ENCODE data around the gene CREM. TPM values are rescaled to one million over a fixed set of nuclear protein-coding genes. Genes with fewer than 3 reads are reported as not detected.

The CREM gene
- polyA plus RNA-seq, 3 donors: 11.4 to 12.4 (median 12.1) TPM

GRCh38 chr10:35160743-35161142 lies 34.1 kb downstream of the CREM start:
- no peak overlapping the region for H3K4me3 Mint-ChIP-seq
- Histone ChIP-seq H3K79me2 (ENCODE audit: insufficient read depth, low read length) (no peaks in the 10 kb centered on the region), H3K4me2 (replicated peaks; ENCODE audit: extremely low read depth, low read length, poor library complexity, severe bottlenecking) (no peak overlapping the region), H3K9ac (ENCODE audit: insufficient read depth, low read length, poor library complexity, severe bottlenecking) (no peak overlapping the region), H3K4me1 (ENCODE audit: control insufficient read depth in 1 of 2, insufficient read depth in 2 of 2, low read length in 2 of 2) (peaks cover 8 to 9% of the 10 kb centered on the region in 2 donors), H3K27ac (ENCODE audit: low read depth in 1 of 2, low read length in 2 of 2) (no peak overlapping the region), H3K9me3 (replicated peaks in 1 of 2; ENCODE audit: control insufficient read depth in 1 of 2, insufficient read depth in 1 of 2, low read length in 2 of 2) (no peaks in the 10 kb centered on the region), H2AFZ (ENCODE audit: insufficient read depth, low read depth, low read length, poor library complexity, severe bottlenecking) (no peak overlapping the region), H4K20me1 (ENCODE audit: insufficient read depth, low read length) (no peaks in the 10 kb centered on the region), H3K4me3 (replicated peaks in 1 of 3; ENCODE audit: low read depth in 2 of 3, low read length in 3 of 3) (no peak overlapping the region), H3K27me3 (ENCODE audit: control insufficient read depth in 2 of 2, insufficient read depth in 2 of 2, low read length in 2 of 2) (no peaks in the 10 kb centered on the region), H3K36me3 (replicated peaks in 1 of 2; ENCODE audit: control insufficient read depth in 1 of 2, insufficient read depth in 2 of 2, low read length in 2 of 2) (no peaks in the 10 kb centered on the region)
- no peak overlapping the region for H3K27ac Mint-ChIP-seq
- peaks cover 8% of the 10 kb centered on the region for H3K4me1 Mint-ChIP-seq
- TF ChIP-seq, protein P1, sequence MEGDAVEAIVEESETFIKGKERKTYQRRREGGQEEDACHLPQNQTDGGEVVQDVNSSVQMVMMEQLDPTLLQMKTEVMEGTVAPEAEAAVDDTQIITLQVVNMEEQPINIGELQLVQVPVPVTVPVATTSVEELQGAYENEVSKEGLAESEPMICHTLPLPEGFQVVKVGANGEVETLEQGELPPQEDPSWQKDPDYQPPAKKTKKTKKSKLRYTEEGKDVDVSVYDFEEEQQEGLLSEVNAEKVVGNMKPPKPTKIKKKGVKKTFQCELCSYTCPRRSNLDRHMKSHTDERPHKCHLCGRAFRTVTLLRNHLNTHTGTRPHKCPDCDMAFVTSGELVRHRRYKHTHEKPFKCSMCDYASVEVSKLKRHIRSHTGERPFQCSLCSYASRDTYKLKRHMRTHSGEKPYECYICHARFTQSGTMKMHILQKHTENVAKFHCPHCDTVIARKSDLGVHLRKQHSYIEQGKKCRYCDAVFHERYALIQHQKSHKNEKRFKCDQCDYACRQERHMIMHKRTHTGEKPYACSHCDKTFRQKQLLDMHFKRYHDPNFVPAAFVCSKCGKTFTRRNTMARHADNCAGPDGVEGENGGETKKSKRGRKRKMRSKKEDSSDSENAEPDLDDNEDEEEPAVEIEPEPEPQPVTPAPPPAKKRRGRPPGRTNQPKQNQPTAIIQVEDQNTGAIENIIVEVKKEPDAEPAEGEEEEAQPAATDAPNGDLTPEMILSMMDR (IDR thresholded peaks at IDR 0.05): no peak
- intact Hi-C loops (cut with micrococcal nuclease): no loop called here
- no peak for DNase-seq
- H3K9me3 Mint-ChIP-seq: peaks cover 0 to 2% (median 0%) of the 10 kb centered on the region in 7 donors
- no peaks in the 10 kb centered on the region for H3K27me3 Mint-ChIP-seq (ENCODE audit: low read depth in 3 of 3)
- H3K36me3 Mint-ChIP-seq: peaks cover 0 to 1% of the 10 kb centered on the region in 2 donors
- no CpG with 5 or more reads among the region's 1 CpG for WGBS (ENCODE audit: insufficient coverage)

DNA sequence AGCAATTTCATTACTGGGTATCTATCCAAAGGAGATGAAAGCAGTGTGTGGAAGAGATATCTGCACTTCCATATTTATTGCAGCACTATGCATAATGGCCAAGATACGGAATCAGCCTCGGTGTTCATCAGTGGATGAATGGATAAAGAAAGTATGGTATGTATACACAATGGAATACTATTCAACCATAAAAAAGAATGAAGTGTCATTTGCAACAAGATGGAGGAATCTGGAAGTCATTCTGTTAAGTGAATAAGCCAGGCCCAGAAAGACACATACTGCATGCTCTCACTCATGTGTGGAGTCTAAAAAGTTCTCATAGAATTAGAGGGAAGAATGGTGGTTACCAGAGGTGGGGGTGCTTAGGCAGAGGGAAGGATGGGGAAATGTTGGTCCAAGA lies 35.3 kb downstream of the CREM start:
- H3K27ac ChIP-seq (ENCODE audit: low read depth in 1 of 2, low read length in 2 of 2): no peak overlapping the region
- intact Hi-C loops (cut with micrococcal nuclease): no loop called here
- H3K9me3 ChIP-seq (replicated peaks in 1 of 2; ENCODE audit: control insufficient read depth in 1 of 2, insufficient read depth in 1 of 2, low read length in 2 of 2): no peaks in the 10 kb centered on the region
- Mint-ChIP-seq H3K9me3 (peaks cover 0 to 4% (median 2%) of the 10 kb centered on the region in 7 donors), H3K4me3 (no peak overlapping the region), H3K27ac (no peak overlapping the region), H3K36me3 (peaks cover 0 to 1% of the 10 kb centered on the region in 2 donors), H3K27me3 (ENCODE audit: low read depth in 3 of 3) (no peaks in the 10 kb centered on the region), H3K4me1 (peaks cover 8% of the 10 kb centered on the region)
- no peaks in the 10 kb centered on the region for H3K79me2 ChIP-seq (ENCODE audit: insufficient read depth, low read length)
- H3K27me3 ChIP-seq (ENCODE audit: control insufficient read depth in 2 of 2, insufficient read depth in 2 of 2, low read length in 2 of 2): no peaks in the 10 kb centered on the region
- H4K20me1 ChIP-seq (ENCODE audit: insufficient read depth, low read length): no peaks in the 10 kb centered on the region
- H2AFZ ChIP-seq (ENCODE audit: insufficient read depth, low read depth, low read length, poor library complexity, severe bottlenecking): no peak overlapping the region
- H3K9ac ChIP-seq (ENCODE audit: insufficient read depth, low read length, poor library complexity, severe bottlenecking): no peak overlapping the region
- no peak overlapping the region for H3K4me3 ChIP-seq (replicated peaks in 1 of 3; ENCODE audit: low read depth in 2 of 3, low read length in 3 of 3)
- H3K4me1 ChIP-seq (ENCODE audit: control insufficient read depth in 1 of 2, insufficient read depth in 2 of 2, low read length in 2 of 2): peaks cover 8 to 9% of the 10 kb centered on the region in 2 donors
- no peak overlapping the region for H3K4me2 ChIP-seq (replicated peaks; ENCODE audit: extremely low read depth, low read length, poor library complexity, severe bottlenecking)
- no CpG with 5 or more reads among the region's 2 CpGs for WGBS (ENCODE audit: insufficient coverage)
- TF ChIP-seq, protein P1 (IDR thresholded peaks at IDR 0.05): no peak
- H3K36me3 ChIP-seq (replicated peaks in 1 of 2; ENCODE audit: control insufficient read depth in 1 of 2, insufficient read depth in 2 of 2, low read length in 2 of 2): no peaks in the 10 kb centered on the region
- DNase-seq: no peak

Measured in CD14-positive monocyte (primary cell).